Mesodermal cell (in vitro differentiated cells): ENCODE results near the gene MOB2.

ENCODE experiments used
- H3K27ac ChIP-seq: 2 replicates; pipeline ENCODE4 v1.7.0; 2013; ENCODE audit warnings: mild to moderate bottlenecking, low read depth, low read length, moderate library complexity; ENCODE audit not compliant: severe bottlenecking
- H3K36me3 ChIP-seq: 2 replicates; pipeline ENCODE4 v1.7.1; 2013; ENCODE audit warnings: mild to moderate bottlenecking, low read length, moderate library complexity; ENCODE audit not compliant: control insufficient read depth, insufficient read depth
- H3K4me1 ChIP-seq: one replicate; pipeline ENCODE4 v1.7.1; 2013; ENCODE audit warnings: mild to moderate bottlenecking, low read length; ENCODE audit not compliant: insufficient read depth, control insufficient read depth, poor library complexity, severe bottlenecking
- H3K4me3 ChIP-seq: 2 replicates; pipeline ENCODE4 v1.7.0; 2013; ENCODE audit warnings: low read length, control low read depth, mild to moderate bottlenecking; ENCODE audit not compliant: insufficient read depth, poor library complexity, severe bottlenecking; ENCODE audit errors: extremely low read depth
- H3K9me3 ChIP-seq: 2 replicates; pipeline ENCODE4 v1.7.1; 2013; ENCODE audit warnings: mild to moderate bottlenecking, low read length, moderate library complexity; ENCODE audit not compliant: control insufficient read depth
- WGBS, 2 experiments: methylation state at CpG; one replicate each; pipeline ENCODE4 v1.1.5; 2013; ENCODE audit warnings: missing lambda C conversion rate in 2 of 2; ENCODE audit not compliant: insufficient coverage in 2 of 2; 5-methylcytosine and 5-hydroxymethylcytosine counted together

The MOB2 gene

DNA sequence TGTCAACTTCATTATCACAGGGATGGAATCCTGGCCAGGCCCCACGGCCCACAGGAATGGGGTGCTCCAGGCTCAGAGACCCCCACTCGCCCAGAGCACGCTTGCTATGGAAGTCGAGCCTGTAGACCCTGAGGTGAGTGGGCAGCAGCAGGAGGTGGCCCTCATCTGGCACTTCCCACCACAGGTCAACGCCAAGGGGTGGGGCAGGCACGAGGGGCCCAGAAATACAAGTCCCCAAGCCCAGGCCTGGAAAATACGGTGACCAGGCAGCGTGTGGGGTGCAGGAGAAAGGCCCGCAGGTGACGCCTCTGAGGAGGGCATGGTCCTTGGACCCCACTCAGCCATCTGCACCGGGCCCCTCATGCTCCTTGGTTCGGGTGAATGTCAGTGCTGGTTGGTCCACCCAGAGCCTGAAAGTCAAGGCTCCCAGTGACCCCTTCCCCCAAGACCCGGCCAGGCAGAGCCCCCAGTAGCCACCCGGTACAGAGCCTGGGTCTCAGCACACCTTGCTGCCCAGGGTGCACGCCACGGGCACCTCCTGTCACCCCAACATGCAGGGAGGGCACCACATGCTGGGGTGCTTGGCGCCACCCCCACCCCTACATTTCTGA lies 2.4 kb downstream of the MOB2 start:
- H3K27ac ChIP-seq, result no peak overlapping the region
- H3K36me3 ChIP-seq, result peaks cover 17% of the 10 kb centered on the region
- no peak overlapping the region for H3K4me3 ChIP-seq
- H3K4me1 ChIP-seq, result no peaks in the 10 kb centered on the region
- H3K9me3 ChIP-seq, result no peaks in the 10 kb centered on the region
- 92 to 93% methylated on average over 12 of the region's 17 CpGs for WGBS, 2 experiments

DNA sequence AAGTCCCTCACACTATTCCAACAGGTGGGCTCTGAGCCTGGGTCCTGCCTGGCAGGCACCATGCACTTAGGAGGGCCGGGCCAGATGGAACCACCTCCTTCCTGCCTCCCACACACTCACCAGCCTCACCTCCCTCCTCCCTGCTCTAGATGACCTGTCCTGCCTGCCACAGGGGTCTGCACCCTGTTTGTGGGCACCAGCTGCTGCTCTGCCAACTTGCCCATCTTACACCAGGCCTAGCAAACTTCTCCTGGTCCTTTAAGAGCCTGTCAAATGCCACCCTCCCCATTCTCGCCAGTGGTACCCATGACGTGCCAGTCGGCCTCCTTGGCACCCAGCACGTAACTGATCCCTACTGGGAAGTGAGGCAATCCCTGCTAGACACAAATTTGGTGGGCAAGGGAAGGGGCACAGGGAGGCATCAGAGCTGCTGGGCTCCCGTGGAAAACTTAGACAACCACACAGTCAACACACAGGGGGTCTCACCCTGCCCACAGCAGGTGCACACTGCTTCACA lies 3.1 kb downstream of the MOB2 start:
- WGBS, 2 experiments, result 96 to 98% methylated on average over 4 to 6 of the region's 6 CpGs
- no peak overlapping the region for H3K4me3 ChIP-seq
- H3K4me1 ChIP-seq, result no peaks in the 10 kb centered on the region
- peaks cover 23% of the 10 kb centered on the region for H3K36me3 ChIP-seq
- H3K9me3 ChIP-seq, result no peaks in the 10 kb centered on the region
- no peak overlapping the region for H3K27ac ChIP-seq

GRCh38 chr11:1482581-1483444 lies 3.8 kb downstream of the MOB2 start:
- H3K4me3 ChIP-seq, result no peak overlapping the region
- no peaks in the 10 kb centered on the region for H3K4me1 ChIP-seq
- peaks cover 30% of the 10 kb centered on the region for H3K36me3 ChIP-seq
- 93 to 94% methylated on average over 24 to 31 of the region's 32 CpGs for WGBS, 2 experiments
- H3K27ac ChIP-seq, result no peak overlapping the region
- H3K9me3 ChIP-seq, result no peaks in the 10 kb centered on the region

- peaks cover 30% of the 10 kb centered on the region for H3K36me3 ChIP-seq
- H3K27ac ChIP-seq, result no peak overlapping the region
- H3K4me3 ChIP-seq, result no peak overlapping the region
- WGBS, 2 experiments, result 96 to 99% methylated on average over 13 to 14 of the region's 16 CpGs
- no peaks in the 10 kb centered on the region for H3K4me1 ChIP-seq
- no peaks in the 10 kb centered on the region for H3K9me3 ChIP-seq
These were observed 4.6 kb downstream of the MOB2 start for GRCh38 chr11:1481861-1482441.

DNA sequence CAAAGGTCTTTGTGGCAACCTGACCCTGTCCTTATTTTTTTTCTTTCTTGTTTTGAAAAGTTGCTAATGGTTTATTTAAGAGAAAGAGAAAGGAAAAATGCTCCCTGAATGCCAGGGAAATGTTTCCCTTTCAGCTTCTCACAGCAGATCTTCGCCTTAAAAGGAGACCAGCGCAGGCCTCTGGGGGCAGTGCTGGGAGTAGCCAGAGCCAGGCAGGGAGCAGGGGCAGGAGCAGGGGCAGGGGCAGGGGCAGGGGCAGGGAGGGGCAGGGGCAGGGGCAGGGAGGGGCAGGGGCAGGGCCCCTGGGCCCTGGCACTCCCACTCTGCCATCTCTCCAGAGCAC lies 5.1 kb downstream of the MOB2 start:
- Histone ChIP-seq H3K27ac (no peak overlapping the region), H3K4me1 (no peaks in the 10 kb centered on the region), H3K36me3 (peaks cover 30% of the 10 kb centered on the region), H3K9me3 (no peaks in the 10 kb centered on the region), H3K4me3 (no peak overlapping the region)
- 80 to 100% methylated on average over 1 to 2 of the region's 2 CpGs for WGBS, 2 experiments

DNA sequence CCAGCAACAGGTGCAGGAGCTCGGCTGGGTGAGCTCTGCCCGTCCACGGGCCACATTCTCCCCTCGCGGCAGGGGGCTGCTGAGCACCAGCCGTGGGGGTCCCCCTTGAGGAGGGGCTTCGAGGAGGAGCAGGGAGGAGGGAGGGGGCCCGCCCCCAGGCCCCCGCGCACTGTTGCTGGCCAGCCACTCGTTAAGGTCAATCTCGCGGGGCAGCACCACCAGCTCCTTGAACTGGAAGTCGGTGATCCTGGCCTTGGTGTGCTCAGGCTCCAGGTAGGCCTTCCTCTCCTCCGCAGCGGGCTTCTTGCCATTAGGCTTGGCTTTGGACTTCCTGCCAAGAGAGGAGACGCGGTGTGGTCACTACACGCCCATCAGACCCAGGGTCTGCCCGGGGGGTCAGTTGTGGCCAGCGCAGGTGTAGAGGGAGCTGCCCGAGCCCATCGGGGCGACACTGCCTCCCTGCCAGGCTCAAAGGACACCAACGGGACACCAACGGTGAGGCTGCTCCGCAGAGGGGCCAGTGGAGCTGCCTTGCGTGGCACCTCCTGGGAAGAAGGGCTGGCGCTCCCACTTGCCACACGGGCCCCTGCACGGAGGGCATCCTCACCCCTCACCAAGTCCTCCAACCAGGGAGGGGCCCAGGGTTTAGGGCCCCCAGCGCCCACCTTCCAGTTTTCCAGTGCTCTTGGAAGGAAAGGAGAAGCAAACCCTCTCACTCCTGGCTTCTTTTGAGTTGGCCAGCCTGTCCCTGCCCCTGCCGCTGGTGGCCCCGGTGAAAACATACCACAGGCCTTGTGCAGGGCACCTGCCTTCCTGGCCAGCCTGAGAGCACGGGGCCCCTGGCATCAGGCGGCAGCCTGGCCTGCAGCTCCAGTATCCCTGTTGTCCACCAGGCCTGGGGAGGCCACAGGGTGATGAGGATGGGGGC lies 5.8 kb downstream of the MOB2 start:
- peaks cover 35% of the 10 kb centered on the region for H3K36me3 ChIP-seq
- H3K27ac ChIP-seq, result no peak overlapping the region
- no peaks in the 10 kb centered on the region for H3K9me3 ChIP-seq
- no peaks in the 10 kb centered on the region for H3K4me1 ChIP-seq
- WGBS, 2 experiments, result 87 to 96% methylated on average over 30 of the region's 36 CpGs
- H3K4me3 ChIP-seq, result no peak overlapping the region

DNA sequence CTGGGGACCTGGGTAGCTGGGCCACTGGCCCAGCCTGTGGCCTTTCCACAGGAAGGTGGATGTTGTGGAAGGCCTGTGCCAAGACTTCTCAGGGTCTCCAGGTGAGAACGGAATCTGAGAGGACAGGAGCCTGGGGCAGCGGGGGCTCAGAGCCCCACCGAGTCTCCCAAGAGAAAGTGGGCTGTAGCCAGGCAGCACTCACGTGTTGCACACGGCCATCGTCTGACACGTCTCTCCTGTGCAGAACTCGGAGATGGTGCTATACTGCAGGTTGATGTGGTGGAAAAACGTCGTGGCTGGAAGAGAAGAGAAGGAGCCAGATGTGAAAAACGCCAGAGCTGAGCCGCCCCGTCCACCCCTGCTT lies 6.4 kb downstream of the MOB2 start:
- H3K36me3 ChIP-seq, result peaks cover 38% of the 10 kb centered on the region
- 82 to 96% methylated on average over 4 to 9 of the region's 13 CpGs for WGBS, 2 experiments

GRCh38 chr11:1479678-1480118 lies 6.9 kb downstream of the MOB2 start:
- Histone ChIP-seq H3K27ac (no peak overlapping the region), H3K4me3 (no peak overlapping the region), H3K36me3 (peaks cover 41% of the 10 kb centered on the region), H3K4me1 (no peaks in the 10 kb centered on the region), H3K9me3 (no peaks in the 10 kb centered on the region)
- WGBS, 2 experiments, result 92 to 94% methylated on average over 11 of the region's 12 CpGs

More for the DNA sequence above, 6.4 kb downstream of the MOB2 start:
- no peak overlapping the region for H3K27ac ChIP-seq
- no peak overlapping the region for H3K4me3 ChIP-seq
- H3K4me1 ChIP-seq, result no peaks in the 10 kb centered on the region
- H3K9me3 ChIP-seq, result no peaks in the 10 kb centered on the region

DNA sequence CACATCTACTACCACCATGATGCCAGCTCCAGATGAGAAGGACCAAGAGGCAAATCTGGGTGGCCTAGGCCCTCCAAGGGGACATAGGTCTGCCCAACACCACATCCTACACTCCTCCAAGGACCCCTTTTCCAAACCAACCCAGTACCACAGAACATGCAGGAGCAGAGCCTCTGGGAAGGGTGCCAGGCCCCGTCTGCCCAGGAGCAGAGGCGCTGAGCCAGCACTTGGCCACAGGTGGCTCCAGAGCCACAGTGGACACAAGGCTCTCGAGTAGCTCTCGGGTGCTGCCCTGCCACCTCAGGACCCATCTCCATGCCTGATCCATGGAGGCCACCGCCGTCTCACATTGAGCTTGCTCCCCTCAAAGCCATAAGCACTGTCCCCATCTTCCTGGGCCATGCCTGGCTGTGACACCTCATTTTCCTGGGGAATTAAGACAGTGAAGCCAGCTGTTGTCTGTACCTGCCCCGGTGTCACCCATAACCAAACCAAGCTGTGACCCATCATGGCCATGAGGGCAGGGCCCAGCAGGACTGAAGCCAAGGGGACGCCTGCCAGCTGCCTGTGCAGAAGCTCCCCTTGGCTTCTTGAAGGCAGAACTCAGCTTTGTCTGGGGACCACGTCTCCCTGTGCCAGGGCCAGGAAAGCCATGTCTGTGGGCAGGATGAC lies 7.4 kb downstream of the MOB2 start:
- no peaks in the 10 kb centered on the region for H3K4me1 ChIP-seq
- H3K36me3 ChIP-seq, result peaks cover 46% of the 10 kb centered on the region
- no peaks in the 10 kb centered on the region for H3K9me3 ChIP-seq
- no peak overlapping the region for H3K4me3 ChIP-seq
- no peak overlapping the region for H3K27ac ChIP-seq
- 96% methylated on average over 9 of the region's 9 CpGs for WGBS, 2 experiments

DNA sequence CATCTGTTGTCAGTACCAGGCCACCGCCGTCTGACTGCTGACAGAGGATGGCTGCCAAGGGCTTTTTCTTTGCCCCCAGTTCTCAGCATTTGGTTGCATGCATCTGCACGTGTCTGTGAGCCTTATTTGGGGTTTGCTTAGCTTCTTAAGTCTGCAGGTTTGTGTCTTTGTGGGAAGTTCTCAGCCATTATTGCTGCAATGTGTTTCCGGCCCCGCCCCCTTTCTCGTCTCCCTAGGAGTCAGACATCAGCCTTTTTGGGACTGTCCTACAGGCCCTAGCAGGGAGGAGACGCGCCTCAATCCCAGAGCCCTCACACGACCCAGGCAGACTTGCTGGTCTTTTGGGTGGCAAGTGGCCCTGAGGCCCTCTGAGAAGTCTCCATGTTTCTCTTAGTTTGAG lies 8.0 kb downstream of the MOB2 start:
- no peaks in the 10 kb centered on the region for H3K9me3 ChIP-seq
- WGBS, 2 experiments, result 95% methylated on average over 4 to 6 of the region's 9 CpGs
- H3K27ac ChIP-seq, result no peak overlapping the region
- H3K4me3 ChIP-seq, result no peak overlapping the region
- peaks cover 47% of the 10 kb centered on the region for H3K36me3 ChIP-seq
- H3K4me1 ChIP-seq, result no peaks in the 10 kb centered on the region
